Measurements from ENCODE around the gene ACLY.

DNA sequence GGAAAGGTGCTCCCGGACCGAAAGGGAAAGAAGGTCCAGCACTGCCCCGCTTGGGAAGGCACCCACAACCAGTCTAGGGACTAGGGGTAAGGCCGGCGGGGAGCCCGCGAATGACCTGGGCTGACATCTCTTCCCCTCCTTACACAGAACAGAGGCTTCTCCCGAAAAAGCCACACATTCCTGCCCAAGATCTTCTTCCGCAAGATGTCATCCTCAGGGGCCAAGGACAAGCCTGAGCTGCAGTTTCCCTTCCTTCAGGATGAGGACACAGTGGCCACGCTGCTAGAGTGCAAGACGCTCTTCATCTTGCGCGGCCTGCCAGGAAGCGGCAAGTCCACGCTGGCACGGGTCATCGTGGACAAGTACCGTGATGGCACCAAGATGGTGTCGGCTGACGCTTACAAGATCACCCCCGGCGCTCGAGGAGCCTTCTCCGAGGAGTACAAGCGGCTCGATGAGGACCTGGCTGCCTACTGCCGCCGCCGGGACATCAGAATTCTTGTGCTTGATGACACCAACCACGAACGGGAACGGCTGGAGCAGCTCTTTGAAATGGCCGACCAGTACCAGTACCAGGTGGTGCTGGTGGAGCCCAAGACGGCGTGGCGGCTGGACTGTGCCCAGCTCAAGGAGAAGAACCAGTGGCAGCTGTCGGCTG is 49.3 kb upstream of the ACLY start:
- TF ChIP-seq, protein P1, sequence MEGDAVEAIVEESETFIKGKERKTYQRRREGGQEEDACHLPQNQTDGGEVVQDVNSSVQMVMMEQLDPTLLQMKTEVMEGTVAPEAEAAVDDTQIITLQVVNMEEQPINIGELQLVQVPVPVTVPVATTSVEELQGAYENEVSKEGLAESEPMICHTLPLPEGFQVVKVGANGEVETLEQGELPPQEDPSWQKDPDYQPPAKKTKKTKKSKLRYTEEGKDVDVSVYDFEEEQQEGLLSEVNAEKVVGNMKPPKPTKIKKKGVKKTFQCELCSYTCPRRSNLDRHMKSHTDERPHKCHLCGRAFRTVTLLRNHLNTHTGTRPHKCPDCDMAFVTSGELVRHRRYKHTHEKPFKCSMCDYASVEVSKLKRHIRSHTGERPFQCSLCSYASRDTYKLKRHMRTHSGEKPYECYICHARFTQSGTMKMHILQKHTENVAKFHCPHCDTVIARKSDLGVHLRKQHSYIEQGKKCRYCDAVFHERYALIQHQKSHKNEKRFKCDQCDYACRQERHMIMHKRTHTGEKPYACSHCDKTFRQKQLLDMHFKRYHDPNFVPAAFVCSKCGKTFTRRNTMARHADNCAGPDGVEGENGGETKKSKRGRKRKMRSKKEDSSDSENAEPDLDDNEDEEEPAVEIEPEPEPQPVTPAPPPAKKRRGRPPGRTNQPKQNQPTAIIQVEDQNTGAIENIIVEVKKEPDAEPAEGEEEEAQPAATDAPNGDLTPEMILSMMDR (IDR thresholded peaks at IDR 0.05), result no peak
- no peak for TF ChIP-seq EZH2 (IDR thresholded peaks at IDR 0.05; ENCODE audit: borderline replicate concordance, insufficient read depth, low read depth, low read length, poor library complexity, severe bottlenecking)
